Measurements from ENCODE around the gene SLC25A41. TPM values are rescaled to one million over a fixed set of nuclear protein-coding genes. Genes with fewer than 3 reads are reported as not detected.
A peak's percentile ranks its signal among the peaks of the same experiment; 100 is the strongest.

Gene SLC25A41
- total and polyA plus RNA-seq, 2 of the 13 experiments (the other 11 are each of a cell fraction or from before 2014, with no cell fraction given): 0.33 to 0.95 TPM

DNA sequence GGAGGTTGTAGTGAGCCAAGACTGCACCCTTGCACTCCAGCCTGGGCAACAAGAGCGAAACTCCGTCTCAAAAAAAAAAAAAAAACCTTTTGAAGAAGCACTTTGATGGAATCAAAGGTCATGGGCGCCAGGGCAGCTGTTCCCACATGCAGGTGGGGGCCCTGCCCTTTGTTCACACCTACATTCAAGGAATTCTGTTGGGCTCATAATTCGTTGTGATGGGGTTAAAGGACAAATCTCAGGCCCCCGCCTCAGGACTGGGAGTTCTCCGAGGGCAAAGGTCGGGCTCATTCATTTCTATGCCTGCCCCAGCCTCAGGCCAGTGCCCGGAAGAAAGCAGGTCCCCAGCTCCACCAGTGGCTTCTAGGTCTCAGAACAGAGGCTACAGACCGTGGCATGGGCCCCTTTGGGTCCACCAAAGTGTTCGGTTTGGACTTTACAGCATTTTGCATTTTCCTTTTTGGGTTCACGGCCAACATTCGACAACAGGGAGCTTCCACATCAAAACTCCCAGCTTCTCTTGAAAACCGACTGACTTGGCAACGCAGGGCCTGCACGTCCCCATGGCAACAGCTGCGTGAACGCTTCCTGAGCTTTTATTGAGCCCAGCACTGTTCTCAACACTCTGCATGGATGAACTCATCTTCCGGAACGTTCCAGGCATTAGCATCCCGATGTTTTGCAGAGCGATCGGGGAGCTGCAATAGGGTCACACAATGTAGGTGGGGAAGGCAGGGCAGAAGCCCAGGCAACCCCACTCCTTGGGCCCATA lies 30.5 kb downstream of the SLC25A41 start (continued):
- TF ChIP-seq ZNF672 (CRISPR knock-in tag; IDR thresholded peaks at IDR 0.05): no peak
- no peak for TF ChIP-seq ZNF713 (CRISPR knock-in tag; IDR thresholded peaks at IDR 0.05)
- peak; percentile 39; the same call in 1 of the 2 replicates for TF ChIP-seq MAZ (IDR thresholded peaks at IDR 0.05; ENCODE audit: borderline replicate concordance, low read depth, low read length)
- 0 out of 2 replicates have a peak, but pooled peaks have one; percentile 30 for TF ChIP-seq MAZ (CRISPR knock-in tag; IDR thresholded peaks at IDR 0.05; ENCODE audit: low read depth)
- TF ChIP-seq, protein P1, sequence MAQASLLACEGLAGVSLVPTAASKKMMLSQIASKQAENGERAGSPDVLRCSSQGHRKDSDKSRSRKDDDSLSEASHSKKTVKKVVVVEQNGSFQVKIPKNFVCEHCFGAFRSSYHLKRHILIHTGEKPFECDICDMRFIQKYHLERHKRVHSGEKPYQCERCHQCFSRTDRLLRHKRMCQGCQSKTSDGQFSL (CRISPR knock-in tag; IDR thresholded peaks at IDR 0.05): no peak
- no peak for TF ChIP-seq ZNF10 (CRISPR knock-in tag; IDR thresholded peaks at IDR 0.05; ENCODE audit: borderline replicate concordance, low read depth)
- no peak for TF ChIP-seq PHB2 (IDR thresholded peaks at IDR 0.05; ENCODE audit: partially characterized antibody)
- TF ChIP-seq, protein P2, sequence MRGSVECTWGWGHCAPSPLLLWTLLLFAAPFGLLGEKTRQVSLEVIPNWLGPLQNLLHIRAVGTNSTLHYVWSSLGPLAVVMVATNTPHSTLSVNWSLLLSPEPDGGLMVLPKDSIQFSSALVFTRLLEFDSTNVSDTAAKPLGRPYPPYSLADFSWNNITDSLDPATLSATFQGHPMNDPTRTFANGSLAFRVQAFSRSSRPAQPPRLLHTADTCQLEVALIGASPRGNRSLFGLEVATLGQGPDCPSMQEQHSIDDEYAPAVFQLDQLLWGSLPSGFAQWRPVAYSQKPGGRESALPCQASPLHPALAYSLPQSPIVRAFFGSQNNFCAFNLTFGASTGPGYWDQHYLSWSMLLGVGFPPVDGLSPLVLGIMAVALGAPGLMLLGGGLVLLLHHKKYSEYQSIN (CRISPR knock-in tag; IDR thresholded peaks at IDR 0.05; ENCODE audit: borderline replicate concordance): no peak
- no peak for TF ChIP-seq ISX (CRISPR knock-in tag; conservative IDR thresholded peaks at IDR 0.05)
- TF ChIP-seq, protein P3, sequence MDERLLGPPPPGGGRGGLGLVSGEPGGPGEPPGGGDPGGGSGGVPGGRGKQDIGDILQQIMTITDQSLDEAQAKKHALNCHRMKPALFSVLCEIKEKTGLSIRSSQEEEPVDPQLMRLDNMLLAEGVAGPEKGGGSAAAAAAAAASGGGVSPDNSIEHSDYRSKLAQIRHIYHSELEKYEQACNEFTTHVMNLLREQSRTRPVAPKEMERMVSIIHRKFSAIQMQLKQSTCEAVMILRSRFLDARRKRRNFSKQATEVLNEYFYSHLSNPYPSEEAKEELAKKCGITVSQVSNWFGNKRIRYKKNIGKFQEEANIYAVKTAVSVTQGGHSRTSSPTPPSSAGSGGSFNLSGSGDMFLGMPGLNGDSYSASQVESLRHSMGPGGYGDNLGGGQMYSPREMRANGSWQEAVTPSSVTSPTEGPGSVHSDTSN (CRISPR knock-in tag; IDR thresholded peaks at IDR 0.05): no peak
- TF ChIP-seq FOXK1 (CRISPR knock-in tag; IDR thresholded peaks at IDR 0.05; ENCODE audit: borderline replicate concordance, low read depth): no peak
- TF ChIP-seq MTA3 (CRISPR knock-in tag; IDR thresholded peaks at IDR 0.05): no peak
- no peak for TF ChIP-seq IKZF1 (IDR thresholded peaks at IDR 0.05)
- no peak for TF ChIP-seq HIVEP1 (CRISPR knock-in tag; IDR thresholded peaks at IDR 0.05)
- TF ChIP-seq ZNF124 (CRISPR knock-in tag; IDR thresholded peaks at IDR 0.05): no peak
- TF ChIP-seq ZNF225 (CRISPR knock-in tag; IDR thresholded peaks at IDR 0.05): no peak
- no peak for TF ChIP-seq ARHGAP35 (CRISPR knock-in tag; IDR thresholded peaks at IDR 0.05; ENCODE audit: borderline replicate concordance)
- no peak for TF ChIP-seq ZNF335 (CRISPR knock-in tag; IDR thresholded peaks at IDR 0.05)
- TF ChIP-seq KDM6A (CRISPR knock-in tag; IDR thresholded peaks at IDR 0.05; ENCODE audit: low read depth): no peak
- 0 out of 2 replicates have a peak, but pooled peaks have one; percentile 50 for TF ChIP-seq RXRB (CRISPR knock-in tag; IDR thresholded peaks at IDR 0.05; ENCODE audit: borderline replicate concordance)
- no peak; the same call in 1 of the 2 replicates for TF ChIP-seq SNAPC2 (CRISPR knock-in tag; IDR thresholded peaks at IDR 0.05)
- no peak for TF ChIP-seq ZNF546 (CRISPR knock-in tag; conservative IDR thresholded peaks at IDR 0.05)
- TF ChIP-seq, protein P4, sequence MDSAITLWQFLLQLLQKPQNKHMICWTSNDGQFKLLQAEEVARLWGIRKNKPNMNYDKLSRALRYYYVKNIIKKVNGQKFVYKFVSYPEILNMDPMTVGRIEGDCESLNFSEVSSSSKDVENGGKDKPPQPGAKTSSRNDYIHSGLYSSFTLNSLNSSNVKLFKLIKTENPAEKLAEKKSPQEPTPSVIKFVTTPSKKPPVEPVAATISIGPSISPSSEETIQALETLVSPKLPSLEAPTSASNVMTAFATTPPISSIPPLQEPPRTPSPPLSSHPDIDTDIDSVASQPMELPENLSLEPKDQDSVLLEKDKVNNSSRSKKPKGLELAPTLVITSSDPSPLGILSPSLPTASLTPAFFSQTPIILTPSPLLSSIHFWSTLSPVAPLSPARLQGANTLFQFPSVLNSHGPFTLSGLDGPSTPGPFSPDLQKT (CRISPR knock-in tag; IDR thresholded peaks at IDR 0.05; ENCODE audit: borderline replicate concordance): no peak
- TF ChIP-seq MATR3 (CRISPR knock-in tag; IDR thresholded peaks at IDR 0.05): no peak
- TF ChIP-seq, protein P5, sequence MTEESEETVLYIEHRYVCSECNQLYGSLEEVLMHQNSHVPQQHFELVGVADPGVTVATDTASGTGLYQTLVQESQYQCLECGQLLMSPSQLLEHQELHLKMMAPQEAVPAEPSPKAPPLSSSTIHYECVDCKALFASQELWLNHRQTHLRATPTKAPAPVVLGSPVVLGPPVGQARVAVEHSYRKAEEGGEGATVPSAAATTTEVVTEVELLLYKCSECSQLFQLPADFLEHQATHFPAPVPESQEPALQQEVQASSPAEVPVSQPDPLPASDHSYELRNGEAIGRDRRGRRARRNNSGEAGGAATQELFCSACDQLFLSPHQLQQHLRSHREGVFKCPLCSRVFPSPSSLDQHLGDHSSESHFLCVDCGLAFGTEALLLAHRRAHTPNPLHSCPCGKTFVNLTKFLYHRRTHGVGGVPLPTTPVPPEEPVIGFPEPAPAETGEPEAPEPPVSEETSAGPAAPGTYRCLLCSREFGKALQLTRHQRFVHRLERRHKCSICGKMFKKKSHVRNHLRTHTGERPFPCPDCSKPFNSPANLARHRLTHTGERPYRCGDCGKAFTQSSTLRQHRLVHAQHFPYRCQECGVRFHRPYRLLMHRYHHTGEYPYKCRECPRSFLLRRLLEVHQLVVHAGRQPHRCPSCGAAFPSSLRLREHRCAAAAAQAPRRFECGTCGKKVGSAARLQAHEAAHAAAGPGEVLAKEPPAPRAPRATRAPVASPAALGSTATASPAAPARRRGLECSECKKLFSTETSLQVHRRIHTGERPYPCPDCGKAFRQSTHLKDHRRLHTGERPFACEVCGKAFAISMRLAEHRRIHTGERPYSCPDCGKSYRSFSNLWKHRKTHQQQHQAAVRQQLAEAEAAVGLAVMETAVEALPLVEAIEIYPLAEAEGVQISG (CRISPR knock-in tag; IDR thresholded peaks at IDR 0.05): no peak

Measured in HepG2 (cell line).